Fibroblast of skin of left quadriceps (primary cell): ENCODE measurements around the gene NOXRED1.

Source experiments
- DNase-seq, 2 experiments: peaks; one replicate each; pipeline ENCODE4 v3.0.0-alpha.2; 2013; ENCODE audit warnings: low read depth in 2 of 2

Gene NOXRED1

DNA sequence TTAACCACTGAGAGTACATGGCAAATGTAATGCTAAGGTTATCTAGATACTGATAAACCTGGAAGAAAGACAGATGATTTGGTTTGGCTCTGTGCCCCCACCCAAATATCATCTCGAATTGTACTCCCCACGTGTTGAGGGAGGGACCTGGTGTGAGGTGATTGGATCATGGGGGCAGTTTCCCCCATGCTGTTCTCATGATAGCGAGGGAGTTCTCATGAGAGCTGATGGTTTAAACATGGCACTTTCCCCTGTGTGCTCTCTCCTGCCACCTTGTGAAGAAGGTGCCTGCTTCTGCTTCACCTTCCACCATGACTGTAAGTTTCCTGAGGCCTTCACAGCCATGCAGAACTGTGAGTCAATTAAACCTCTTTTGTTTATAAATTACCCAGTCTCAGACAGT is 14.2 kb downstream of the NOXRED1 start:
- no peak for DNase-seq

DNA sequence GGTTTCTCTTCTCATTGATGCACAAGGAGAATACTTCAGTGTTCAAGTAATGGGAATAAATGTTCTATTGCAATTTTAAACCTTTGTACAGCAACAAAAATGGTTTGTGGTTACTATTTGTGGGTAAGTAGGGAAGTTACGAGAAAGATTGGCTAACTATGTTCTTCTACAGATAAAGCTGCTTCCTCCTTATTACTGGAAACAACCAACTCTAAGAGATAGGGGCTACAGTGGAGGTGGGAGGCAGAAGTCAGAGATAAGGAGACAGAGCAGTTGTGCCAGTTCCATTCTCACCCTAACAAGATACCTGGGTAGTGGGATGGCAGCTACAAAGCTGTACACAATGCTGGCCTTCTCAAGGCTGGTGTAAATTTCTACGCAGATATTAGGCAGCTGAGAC is 16.2 kb downstream of the NOXRED1 start:
- DNase-seq, result no peak

DNA sequence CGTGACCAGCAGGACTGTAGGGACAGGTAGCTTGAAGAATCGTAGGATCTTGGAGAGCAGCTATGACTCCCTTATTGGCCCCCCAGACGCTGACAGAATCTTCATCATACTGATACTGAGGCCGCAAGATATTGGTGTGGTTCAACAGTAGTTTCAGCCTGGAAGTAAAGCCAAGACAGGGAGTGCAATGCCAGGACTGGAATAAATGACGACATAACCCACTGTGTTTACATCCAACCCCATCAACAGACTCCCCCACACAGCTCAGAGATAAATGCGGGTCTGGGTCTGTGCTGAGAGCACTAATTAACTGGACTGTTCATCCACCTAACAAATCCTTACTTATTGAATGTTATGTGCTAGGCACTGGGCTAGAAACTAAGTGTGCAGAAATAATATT is 16.6 kb downstream of the NOXRED1 start:
- no peak for DNase-seq

DNA sequence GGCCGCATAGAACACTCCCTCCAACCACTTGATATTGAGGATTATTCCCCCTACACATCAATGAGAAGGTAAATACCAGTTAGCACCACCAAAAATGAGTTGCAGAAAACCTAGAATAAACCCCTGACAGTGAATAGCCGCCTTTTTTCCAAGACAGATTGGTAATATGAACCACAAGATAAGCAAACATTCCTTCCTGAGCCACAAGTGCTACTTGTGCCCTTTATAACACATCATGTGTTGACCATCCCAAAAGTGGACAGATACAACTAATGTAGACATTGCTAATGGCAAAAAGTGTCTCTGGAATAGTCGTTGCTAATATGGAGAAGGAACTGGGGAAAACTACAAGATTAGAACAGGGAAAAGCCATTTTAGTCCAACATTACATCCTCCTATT is 17.2 kb downstream of the NOXRED1 start:
- DNase-seq, result no peak

DNA sequence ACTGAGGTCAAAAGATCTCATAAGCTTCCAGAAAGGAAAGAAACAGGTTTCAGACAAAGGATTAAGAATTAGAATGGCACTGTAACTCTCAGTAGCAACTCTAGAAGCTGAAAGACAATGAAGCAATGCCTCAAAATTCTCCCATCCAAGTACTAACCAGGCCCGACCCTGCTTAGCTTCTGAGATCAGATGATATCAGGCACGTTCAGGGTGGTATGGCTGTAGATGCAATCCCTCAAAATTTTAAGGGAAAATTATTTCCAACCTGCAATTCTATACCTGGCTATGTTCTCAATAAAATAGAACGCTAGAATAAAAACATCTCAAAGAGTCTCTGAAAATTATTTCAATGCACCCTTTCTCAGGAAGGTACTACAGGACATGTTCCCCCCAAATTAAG is 19.6 kb downstream of the NOXRED1 start:
- no peak for DNase-seq

DNA sequence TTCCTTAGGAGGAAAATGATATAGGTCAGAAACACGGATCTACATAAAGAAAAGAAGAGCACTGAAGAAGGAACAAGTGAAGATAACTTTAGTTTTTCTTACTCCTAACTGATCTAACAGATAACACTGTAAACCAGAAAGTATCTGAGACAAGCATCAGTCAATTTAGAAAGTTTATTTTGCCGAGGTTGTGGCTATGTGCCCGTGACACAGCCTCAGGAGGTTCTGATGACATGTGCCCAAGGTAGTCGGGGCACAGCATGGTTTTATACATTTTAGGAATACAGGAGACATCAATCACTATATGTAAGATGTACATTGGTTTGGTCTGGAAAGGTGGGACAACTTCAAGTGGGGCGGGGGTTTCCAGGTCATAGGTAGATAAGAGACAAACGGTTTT is 23.1 kb downstream of the NOXRED1 start:
- DNase-seq, result no peak

DNA sequence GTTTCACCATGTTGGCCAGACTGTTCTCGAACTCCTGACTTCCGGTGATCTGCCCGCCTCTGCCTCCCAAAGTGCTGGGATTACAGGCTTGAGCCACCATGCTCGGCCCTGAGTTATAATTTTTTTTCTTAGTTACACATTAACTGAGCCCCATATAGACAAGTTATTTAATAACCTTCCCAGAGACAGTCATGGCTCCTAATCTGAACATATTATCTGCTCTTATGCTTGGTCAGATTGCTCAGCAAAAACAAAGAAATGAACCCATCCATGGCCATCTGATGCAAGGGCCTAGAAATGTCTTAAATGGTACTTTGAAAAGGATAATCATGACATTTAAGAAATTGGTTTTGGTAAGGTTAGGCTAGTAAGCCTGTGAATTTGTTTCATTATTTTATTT is 33.1 kb downstream of the NOXRED1 start:
- no peak for DNase-seq

DNA sequence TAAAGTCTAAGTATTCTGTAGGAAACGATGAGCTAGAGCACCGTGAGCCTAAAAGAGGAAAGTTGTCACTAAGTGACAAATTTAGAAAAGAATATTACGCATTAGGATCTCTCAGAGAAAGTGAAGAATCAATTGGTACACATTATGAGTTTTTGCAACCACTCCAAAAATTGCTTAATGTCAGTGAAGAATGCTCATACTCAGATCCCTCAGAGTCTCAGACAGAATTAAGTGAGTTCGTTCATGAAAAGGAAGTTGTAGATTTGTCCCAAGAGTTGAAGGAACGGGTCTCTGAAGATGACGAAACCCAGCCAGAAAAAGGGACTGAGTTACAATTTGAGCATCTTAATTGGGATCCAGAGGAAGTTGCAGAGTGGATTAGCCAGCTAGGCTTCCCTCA is 44.6 kb downstream of the NOXRED1 start:
- no peak for DNase-seq

DNA sequence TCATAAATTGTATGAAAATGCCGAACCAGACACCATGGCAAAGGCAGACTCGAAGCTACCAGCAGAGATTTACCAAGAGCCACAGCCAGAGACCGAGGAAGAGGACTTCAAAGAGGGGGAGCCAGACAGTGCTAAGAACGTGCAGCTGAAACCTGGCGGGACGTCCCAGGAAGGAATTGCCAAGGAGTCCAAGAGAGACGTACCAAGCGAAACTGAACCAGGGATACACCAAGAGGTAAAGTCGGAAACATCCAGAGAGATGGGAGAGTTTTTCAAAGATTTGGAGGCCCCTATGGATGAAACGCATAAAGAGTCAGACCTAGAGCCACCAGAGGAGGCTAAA is 45.9 kb downstream of the NOXRED1 start:
- DNase-seq, result no peak

DNA sequence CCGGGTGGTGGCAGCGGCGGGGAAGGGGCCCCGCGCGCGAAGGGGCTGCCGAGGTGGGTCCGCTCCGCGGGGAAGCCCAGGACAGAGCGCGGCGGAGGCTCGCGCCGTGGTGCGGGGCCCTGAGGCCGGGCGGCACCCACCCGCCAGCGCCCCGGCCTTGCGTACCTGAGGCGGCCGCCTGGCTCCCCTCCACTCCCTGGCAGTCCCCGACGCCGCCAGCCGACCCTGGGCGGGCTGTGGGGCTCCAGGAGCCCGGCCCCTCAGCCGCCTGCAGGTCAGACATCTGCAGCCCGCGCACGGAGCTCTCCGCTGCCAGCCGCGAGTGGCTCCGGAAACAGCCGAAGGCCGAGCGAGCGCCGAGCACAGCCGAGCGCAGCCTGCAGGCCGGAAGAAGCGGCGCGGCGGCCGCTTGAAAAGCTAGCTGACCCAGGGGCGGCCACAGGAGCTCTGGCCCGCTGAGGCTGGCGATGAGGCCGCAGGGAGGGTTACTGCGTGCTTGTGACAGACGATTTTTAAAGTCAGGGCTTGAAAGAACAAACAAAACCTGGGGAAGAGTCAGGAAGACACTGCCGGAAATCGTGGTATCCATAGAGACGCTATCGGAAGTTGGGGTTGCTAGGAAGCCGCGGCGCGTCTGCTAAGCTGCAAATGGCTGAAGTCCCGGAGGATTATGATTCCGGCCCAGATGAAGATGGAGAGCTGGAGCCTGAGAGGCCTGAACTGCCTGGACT is 46.4 kb downstream of the NOXRED1 start, which contains the start of the genes SAMD15 and TMED8:
TSS of gene SAMD15 (plus strand) at position 609 of the 731 bp plus-strand sequence. CDS start at position 649, 40 bp downstream.
TSS of gene TMED8 (minus strand) at position 324 of the 731 bp plus-strand sequence. CDS start at position 283, 41 bp downstream.
- DNase-seq, result peak; percentile 48 to 51

DNA sequence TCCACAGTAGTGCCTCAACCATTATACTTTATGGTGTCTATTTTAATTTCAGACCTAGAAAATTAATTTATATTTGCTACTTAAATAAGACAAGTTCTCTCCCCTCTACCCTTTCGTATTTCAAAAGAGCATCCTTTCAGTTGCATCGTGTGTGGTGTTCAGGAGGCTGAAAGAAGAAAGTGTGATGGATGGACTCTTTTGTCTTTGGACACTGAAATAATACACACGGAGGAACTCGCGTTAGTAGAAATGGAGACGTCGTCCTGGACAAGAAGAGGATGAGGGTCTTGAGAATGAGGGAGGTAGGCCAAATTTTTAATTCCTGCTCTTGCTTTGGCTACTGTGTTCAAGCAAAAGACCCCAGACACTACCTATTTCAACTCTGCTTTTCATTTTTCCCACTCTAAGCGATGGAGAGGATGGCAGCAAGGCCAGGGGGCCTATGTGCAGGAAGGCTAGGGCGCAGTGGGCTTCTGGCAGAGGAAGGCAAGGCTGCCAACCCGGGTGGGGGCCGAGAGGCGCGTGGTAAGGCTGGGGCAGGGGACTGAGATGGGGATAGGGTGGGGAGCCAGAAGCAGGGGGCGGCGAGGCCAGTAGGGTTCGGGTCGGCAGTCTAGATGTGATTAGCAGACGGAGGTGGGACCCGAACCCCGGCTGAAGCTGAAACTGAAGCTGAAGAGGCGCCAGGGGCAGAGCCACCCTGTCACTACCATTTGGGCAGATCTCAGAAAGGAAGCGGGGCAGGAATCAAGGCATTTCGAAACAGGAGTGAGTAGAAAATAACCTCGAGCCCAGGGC is 47.2 kb downstream of the NOXRED1 start:
- no peak for DNase-seq

DNA sequence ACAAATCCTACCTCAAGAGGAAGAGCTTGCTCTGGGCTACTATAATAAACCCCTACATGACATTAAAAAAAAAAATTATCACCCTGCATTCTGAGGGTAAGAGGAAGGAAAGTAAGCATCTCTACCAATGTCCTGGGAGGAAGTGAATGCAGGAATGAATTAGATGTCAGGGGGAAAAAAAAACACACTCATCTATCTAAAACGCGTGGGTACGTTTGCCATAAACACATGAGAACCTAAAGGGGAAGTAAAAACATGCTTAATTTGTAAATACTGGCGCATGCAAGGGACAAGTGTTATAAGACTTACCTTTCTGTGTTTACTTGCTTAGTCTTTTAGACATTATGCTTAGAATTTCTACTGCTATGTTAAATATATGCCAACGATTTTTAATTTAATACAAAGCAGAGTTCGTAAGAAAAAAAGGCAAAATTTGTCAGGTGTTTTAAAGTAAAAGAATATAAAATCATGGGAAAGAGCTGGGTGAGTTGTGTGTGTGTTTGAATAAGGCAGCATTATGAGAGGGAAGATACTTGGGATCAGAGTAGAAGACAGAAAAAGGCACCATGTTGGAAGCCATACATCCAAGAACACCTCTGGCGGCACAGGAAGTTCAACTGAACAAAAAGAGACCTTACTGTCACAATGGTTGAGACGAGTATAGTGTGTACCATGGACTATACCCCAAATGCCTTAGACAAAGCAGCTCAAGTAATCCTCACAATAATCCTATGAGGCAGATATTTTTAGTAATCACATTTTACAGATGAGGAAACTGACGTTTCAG is 48.0 kb downstream of the NOXRED1 start:
- DNase-seq, result no peak

DNA sequence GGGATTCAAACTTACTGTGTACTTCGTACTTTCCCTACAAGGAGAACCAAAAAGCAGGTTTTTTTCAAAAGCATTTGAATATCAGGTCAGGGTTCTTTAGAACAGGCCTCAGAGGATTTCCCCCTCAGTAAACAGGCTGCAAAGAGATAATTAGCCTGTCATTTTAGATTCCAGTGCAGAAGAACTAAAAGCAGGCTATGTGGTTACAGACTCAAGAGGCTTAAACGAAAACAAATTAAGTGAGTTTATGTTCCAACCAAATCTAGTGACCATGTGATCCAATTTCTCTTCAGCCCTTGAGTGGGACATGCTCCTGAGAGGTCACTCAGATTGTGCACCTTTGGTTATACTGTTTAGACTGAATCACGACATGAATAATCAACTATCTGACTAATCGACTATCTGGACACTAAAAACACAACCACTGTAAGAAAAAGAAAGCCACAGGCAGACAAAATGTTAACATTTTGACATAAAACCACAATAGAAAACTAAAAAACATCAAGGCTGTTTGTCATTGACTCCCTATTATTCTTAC is 51.0 kb downstream of the NOXRED1 start:
- no peak for DNase-seq

DNA sequence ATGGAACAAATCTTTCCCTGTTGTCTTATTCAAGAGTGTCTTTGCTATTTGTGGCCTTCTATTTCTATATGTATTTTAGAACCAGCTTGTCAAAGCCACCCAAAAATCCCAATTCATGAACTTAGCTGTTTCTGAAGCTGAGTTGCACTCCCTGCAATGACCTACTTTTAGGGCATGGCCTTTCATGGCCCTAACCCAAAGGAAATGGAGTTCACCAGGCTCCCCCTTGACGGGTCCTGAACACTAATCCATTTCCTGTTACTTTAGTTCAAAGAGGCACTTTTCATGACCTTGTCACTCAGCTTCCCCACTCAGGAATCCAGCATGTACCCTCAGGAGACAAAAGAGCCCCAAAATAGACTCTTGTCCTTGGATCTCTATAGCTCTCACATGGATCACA is 54.0 kb downstream of the NOXRED1 start:
- no peak for DNase-seq

DNA sequence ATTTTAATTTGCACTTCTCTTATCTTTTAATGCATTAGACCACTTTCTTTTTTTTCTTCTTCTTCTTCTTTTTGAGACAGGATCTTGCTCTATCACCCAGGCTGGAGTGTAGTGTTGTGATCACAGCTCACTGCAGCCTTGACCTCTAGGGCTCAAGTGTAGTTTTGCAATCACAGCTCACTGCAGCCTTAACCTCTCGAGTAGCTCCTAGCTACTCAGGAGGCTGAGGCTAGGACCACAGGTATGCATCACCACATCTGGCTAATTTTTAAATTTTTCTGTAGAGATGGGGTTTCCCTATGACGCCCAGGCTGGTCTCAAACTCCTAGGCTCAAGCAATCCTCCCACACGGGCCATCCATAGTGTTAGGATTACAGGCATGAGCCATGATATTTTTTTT is 59.2 kb downstream of the NOXRED1 start:
- DNase-seq, result no peak

DNA sequence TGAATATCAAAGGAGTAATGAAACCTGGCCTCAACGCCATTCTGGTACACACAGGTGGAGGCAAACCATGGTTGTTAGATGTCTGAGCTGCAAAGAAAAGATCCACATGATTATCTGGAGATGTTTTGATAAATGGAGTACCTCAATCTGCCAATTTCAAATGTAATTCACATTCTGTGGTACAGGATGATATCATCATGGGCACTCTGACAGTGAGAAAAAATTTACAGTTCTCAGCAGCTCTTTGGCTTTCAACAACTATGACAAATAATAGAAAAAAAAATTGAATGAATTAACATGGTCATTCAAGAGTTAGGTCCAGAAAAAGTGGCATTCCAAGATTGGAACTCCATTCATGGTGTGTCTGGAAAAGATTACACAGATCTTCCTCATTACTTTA is 63.7 kb downstream of the NOXRED1 start:
- no peak for DNase-seq

DNA sequence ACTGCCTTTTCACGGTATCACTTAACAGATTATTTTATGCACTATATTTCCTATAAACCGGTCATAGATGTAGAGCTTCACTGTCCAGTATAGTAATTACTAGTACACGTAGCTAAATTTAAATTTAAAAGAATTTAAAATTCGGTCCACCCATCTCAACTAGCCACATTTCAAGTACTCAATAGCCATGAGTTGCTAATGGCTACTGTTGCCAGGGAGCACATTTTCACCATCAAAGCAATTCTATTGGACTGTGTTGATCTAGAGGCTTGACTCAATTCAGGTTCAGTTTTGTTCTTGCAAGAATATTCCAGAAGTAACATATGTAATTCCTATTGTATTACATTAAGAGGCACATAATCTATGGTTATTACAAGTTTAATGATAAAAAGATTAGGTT is 66.4 kb downstream of the NOXRED1 start:
- DNase-seq, result no peak

DNA sequence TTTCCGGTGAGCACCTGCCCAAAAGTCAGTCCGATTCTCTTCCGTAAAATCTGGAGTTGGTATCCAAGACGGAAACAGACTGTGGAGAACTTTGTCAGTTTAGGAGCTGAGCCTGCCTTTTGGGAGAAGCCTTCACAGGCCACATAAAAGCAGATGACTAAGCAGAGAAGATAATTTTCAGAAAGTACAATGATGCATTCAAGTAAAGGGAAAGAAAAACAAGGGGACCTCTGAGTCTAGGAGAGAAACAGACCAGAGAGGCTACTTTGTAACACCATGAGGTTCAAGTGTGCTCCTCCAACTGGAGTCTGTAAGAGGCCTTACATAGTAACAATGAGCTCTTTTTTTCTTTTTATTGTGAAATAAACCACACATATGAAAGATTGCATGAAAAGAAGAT is 67.5 kb downstream of the NOXRED1 start:
- no peak for DNase-seq

DNA sequence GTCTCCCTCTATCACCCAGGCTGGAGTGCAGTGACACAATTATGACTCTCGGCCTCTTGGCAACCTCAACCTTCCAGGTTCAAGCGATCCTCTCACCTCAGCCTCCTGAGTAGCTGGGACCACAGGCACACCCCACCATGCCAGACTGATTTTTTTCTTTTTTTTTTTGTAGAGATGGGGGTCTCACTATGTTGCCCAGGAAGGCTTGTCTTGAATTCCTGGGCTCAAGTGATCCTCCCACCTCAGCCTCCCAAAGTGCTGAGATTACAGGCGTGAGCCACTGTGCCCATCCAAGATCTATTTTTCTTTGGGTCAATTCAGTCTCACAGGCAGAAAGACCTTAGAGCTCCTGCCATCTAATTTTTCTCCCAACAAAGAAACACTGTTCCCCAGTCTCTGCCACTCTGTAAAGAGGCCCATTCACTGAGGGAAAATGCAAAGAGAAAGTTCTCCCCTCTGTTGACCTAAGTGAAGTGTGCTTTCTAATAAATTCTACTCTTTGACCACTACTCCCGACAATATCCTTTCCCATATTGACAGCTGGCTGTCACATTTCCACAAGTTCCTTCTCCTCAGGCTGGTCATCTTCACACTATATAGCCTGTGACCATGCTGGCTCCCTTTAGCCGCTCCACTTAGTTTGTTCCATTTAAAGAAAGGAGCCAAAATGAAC is 69.7 kb downstream of the NOXRED1 start:
- DNase-seq, result no peak

DNA sequence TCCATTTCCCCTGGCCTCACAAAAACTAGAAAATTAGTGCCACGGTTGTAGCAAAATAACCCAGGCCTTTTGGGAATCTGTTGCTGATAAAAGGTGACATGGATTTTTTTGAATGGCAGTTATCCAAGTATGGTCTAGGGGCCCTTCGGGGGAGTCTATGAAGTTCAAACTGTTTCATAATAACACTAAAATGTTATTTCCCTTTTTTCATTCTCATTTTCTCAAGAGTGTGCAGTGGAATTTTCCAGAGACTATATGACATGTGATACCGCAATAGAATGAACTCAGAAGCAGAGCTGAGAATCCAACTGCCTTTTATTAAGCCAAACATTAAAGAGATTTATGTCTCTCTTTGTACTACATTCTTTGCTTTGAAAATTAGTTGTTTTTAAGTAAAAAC is 75.6 kb downstream of the NOXRED1 start:
- DNase-seq, result peak in 1 of 2 experiments; percentile 22

DNA sequence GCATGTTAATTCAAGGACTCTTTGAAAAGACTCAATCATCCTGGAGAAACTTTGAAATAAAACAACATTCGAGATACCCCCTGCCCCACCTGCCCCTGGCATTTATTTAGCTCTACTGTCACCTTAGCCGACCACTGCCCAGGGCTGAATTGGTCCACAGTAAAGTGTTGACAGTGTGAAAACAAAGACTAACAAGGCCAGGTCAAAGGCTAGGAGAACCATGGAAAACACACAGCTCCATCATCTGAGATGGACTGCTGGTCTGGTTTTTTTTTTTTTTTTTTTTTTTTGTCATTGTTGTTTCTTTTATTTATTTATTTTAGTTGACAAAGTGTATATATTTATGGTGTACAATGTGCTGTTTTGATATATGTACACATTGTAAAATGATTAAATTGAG is 76.8 kb downstream of the NOXRED1 start:
- DNase-seq, result no peak
